ENCODE measurements around the gene PPP2R5C.
"Not testable (repeated sequence)": the region's sequence is repeated elsewhere in the genome, so short reads cannot be mapped to it uniquely, and the experiment has no call there.

The PPP2R5C gene

GRCh38 chr14:101761032-101761880, at the start of gene PPP2R5C:
Gene PPP2R5C (plus strand): TSS chr14:101761709. CDS start chr14:101761894, 185 bp downstream.
- peak; percentile 86 for DNase-seq (ENCODE audit: low spot score)

GRCh38 chr14:101711857-101712233, 49.7 kb upstream of the PPP2R5C start:
- not testable (repeated sequence) for DNase-seq (ENCODE audit: low spot score)

GRCh38 chr14:101712341-101712740, 49.2 kb upstream of the PPP2R5C start:
- not testable (repeated sequence) for DNase-seq (ENCODE audit: low spot score)

GRCh38 chr14:101713091-101713490, 48.4 kb upstream of the PPP2R5C start:
- DNase-seq (ENCODE audit: low spot score), result peak; percentile 46

- peak; percentile 76 for DNase-seq (ENCODE audit: low spot score)
Observed at GRCh38 chr14:101713621-101714349, 47.7 kb upstream of the PPP2R5C start.

- no peak for DNase-seq (ENCODE audit: low spot score)
Observed at GRCh38 chr14:101714394-101714793, 47.1 kb upstream of the PPP2R5C start.

GRCh38 chr14:101715210-101716076, 46.1 kb upstream of the PPP2R5C start:
- no peak for DNase-seq (ENCODE audit: low spot score)

- no peak for DNase-seq (ENCODE audit: low spot score)
Observed at GRCh38 chr14:101716077-101716950, 45.2 kb upstream of the PPP2R5C start.

GRCh38 chr14:101716956-101717662, 44.4 kb upstream of the PPP2R5C start:
- DNase-seq (ENCODE audit: low spot score), result no peak

- no peak for DNase-seq (ENCODE audit: low spot score)
Observed at GRCh38 chr14:101717663-101718490, 43.6 kb upstream of the PPP2R5C start.

- DNase-seq (ENCODE audit: low spot score), result no peak
Observed at GRCh38 chr14:101719045-101719645, 42.4 kb upstream of the PPP2R5C start.

- no peak for DNase-seq (ENCODE audit: low spot score)
Observed at GRCh38 chr14:101719708-101720107, 41.8 kb upstream of the PPP2R5C start.

GRCh38 chr14:101721111-101721510, 40.4 kb upstream of the PPP2R5C start:
- no peak for DNase-seq (ENCODE audit: low spot score)

GRCh38 chr14:101721951-101722661, 39.4 kb upstream of the PPP2R5C start:
- peak; percentile 88 for DNase-seq (ENCODE audit: low spot score)

GRCh38 chr14:101723061-101723595, 38.4 kb upstream of the PPP2R5C start:
- DNase-seq (ENCODE audit: low spot score), result no peak

GRCh38 chr14:101725652-101726051, 35.9 kb upstream of the PPP2R5C start:
- not testable (repeated sequence) for DNase-seq (ENCODE audit: low spot score)

- no peak for DNase-seq (ENCODE audit: low spot score)
Observed at GRCh38 chr14:101726295-101726953, 35.1 kb upstream of the PPP2R5C start.

- DNase-seq (ENCODE audit: low spot score), result no peak
Observed at GRCh38 chr14:101726954-101727302, 34.6 kb upstream of the PPP2R5C start.

Data from CD4-positive, alpha-beta T cell treated with Interleukin-2 at 100 ng/mL for 4 hours (primary cell).